ENCODE measurements around the gene RBM4.

The RBM4 gene

DNA sequence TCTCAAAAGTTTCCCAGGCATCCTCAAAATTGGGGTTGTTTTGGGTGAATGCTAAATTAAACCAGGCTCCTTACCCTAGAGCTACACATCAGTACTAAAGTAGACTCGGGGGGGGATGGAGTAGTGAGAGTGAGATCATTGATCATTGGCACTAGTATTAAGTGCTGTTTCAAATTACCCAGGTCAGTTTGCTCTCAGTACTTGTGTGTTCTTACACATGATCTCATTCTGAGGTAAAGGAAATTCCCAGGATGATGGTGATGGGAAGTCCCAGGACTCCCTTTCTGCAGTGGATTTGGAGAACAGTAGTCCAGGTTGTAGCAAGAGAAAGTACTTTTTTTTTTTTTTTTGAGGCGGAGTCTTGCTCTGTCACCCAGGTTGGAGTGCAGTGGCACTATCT, 12.5 kb downstream of the RBM4 start:
- Histone ChIP-seq H3K36me3 (ENCODE audit: control insufficient read depth, low read length) (peaks cover 67% of the 10 kb centered on the region), H3K27me3 (ENCODE audit: control insufficient read depth, low read length) (no peaks in the 10 kb centered on the region), H3K9me2 (replicated peaks; ENCODE audit: control insufficient read depth, low read length) (no peaks in the 10 kb centered on the region), H3K79me2 (ENCODE audit: control insufficient read depth, low read length) (peaks cover 93% of the 10 kb centered on the region), H3K27ac (ENCODE audit: low read depth, low read length) (no peak overlapping the region), H3F3A (ENCODE audit: control insufficient read depth, insufficient read depth) (peaks cover 43% of the 10 kb centered on the region), H3K4me3 (ENCODE audit: low read length) (no peak overlapping the region), H3K9me3 (ENCODE audit: control insufficient read depth, insufficient read depth, low read length) (no peaks in the 10 kb centered on the region), H3K4me1 (ENCODE audit: control insufficient read depth, low read length) (peaks cover 12% of the 10 kb centered on the region), H4K20me1 (ENCODE audit: control insufficient read depth, insufficient read depth, low read depth, low read length) (peaks cover 17% of the 10 kb centered on the region; the same call in 1 of the 2 replicates), H3K4me2 (ENCODE audit: low read length) (no peak overlapping the region)
- no peak for TF ChIP-seq EZH2phosphoT487 (IDR thresholded peaks at IDR 0.05; ENCODE audit: borderline replicate concordance, low read length)
- TF ChIP-seq, protein P1, sequence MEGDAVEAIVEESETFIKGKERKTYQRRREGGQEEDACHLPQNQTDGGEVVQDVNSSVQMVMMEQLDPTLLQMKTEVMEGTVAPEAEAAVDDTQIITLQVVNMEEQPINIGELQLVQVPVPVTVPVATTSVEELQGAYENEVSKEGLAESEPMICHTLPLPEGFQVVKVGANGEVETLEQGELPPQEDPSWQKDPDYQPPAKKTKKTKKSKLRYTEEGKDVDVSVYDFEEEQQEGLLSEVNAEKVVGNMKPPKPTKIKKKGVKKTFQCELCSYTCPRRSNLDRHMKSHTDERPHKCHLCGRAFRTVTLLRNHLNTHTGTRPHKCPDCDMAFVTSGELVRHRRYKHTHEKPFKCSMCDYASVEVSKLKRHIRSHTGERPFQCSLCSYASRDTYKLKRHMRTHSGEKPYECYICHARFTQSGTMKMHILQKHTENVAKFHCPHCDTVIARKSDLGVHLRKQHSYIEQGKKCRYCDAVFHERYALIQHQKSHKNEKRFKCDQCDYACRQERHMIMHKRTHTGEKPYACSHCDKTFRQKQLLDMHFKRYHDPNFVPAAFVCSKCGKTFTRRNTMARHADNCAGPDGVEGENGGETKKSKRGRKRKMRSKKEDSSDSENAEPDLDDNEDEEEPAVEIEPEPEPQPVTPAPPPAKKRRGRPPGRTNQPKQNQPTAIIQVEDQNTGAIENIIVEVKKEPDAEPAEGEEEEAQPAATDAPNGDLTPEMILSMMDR (IDR thresholded peaks at IDR 0.05; ENCODE audit: low read depth, low read length, poor library complexity, severe bottlenecking) = no peak

DNA sequence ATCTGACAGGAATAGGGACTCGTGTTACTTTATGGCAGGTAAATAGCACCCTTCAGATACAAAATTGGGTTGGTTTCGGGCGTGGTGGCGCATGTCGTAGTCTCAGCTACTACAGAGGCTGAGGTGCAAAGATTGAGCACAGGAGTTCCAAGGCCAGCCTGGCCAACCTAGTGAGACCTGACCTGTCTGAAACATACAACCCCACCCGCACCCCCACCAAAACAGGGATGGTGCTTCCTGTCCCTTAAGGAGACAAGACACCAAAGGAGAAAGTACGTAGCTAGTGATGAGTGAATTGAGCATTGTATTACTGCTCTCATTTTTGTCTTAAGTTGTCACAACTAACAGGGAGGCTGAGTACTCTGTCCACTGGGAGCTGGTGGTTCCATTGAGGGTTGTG, 14.1 kb downstream of the RBM4 start:
- no peaks in the 10 kb centered on the region for H3K9me3 ChIP-seq (ENCODE audit: control insufficient read depth, insufficient read depth, low read length)
- H3K4me3 ChIP-seq (ENCODE audit: low read length) = no peak overlapping the region
- H4K20me1 ChIP-seq (ENCODE audit: control insufficient read depth, insufficient read depth, low read depth, low read length) = peaks cover 8% of the 10 kb centered on the region; the same call in 1 of the 2 replicates
- peaks cover 43% of the 10 kb centered on the region for H3F3A ChIP-seq (ENCODE audit: control insufficient read depth, insufficient read depth)
- no peak overlapping the region for H3K4me2 ChIP-seq (ENCODE audit: low read length)
- H3K9me2 ChIP-seq (replicated peaks; ENCODE audit: control insufficient read depth, low read length) = no peaks in the 10 kb centered on the region
- TF ChIP-seq, protein P1 (IDR thresholded peaks at IDR 0.05; ENCODE audit: low read depth, low read length, poor library complexity, severe bottlenecking) = no peak
- no peak for TF ChIP-seq EZH2phosphoT487 (IDR thresholded peaks at IDR 0.05; ENCODE audit: borderline replicate concordance, low read length)
- H3K27ac ChIP-seq (ENCODE audit: low read depth, low read length) = no peak overlapping the region
- peaks cover 60% of the 10 kb centered on the region for H3K36me3 ChIP-seq (ENCODE audit: control insufficient read depth, low read length)
- H3K4me1 ChIP-seq (ENCODE audit: control insufficient read depth, low read length) = peaks cover 22% of the 10 kb centered on the region
- no peaks in the 10 kb centered on the region for H3K27me3 ChIP-seq (ENCODE audit: control insufficient read depth, low read length)
- peaks cover 88% of the 10 kb centered on the region for H3K79me2 ChIP-seq (ENCODE audit: control insufficient read depth, low read length)

DNA sequence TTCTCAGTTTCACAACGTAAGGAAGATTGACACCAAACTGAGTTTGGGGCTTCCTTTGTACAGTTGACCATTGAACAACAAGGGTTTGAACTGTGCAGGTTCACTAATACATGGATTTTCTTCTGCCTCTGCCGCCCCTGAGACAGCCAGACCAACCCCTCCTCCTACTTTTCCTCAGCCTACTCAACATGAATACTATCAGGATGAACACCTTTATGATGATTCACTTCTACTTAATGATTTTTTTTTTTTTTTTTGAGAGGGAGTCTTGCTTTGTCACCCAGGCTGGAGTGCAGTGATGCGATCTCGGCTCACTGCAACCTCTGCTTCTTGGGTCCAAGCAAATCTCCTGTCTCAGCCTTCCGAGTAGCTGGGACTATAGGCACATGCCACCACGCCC, 14.6 kb downstream of the RBM4 start:
- H3K36me3 ChIP-seq (ENCODE audit: control insufficient read depth, low read length) = peaks cover 62% of the 10 kb centered on the region
- H3F3A ChIP-seq (ENCODE audit: control insufficient read depth, insufficient read depth) = peaks cover 48% of the 10 kb centered on the region
- peaks cover 85% of the 10 kb centered on the region for H3K79me2 ChIP-seq (ENCODE audit: control insufficient read depth, low read length)

More for the DNA sequence above, 14.6 kb downstream of the RBM4 start:
- Histone ChIP-seq H3K27ac (ENCODE audit: low read depth, low read length) (no peak overlapping the region), H3K4me1 (ENCODE audit: control insufficient read depth, low read length) (peaks cover 26% of the 10 kb centered on the region), H3K4me3 (ENCODE audit: low read length) (no peak overlapping the region), H3K9me3 (ENCODE audit: control insufficient read depth, insufficient read depth, low read length) (no peaks in the 10 kb centered on the region), H3K9me2 (replicated peaks; ENCODE audit: control insufficient read depth, low read length) (no peaks in the 10 kb centered on the region), H3K27me3 (ENCODE audit: control insufficient read depth, low read length) (no peaks in the 10 kb centered on the region), H3K4me2 (ENCODE audit: low read length) (no peak overlapping the region), H4K20me1 (ENCODE audit: control insufficient read depth, insufficient read depth, low read depth, low read length) (peaks cover 8% of the 10 kb centered on the region; the same call in 1 of the 2 replicates)
- no peak for TF ChIP-seq EZH2phosphoT487 (IDR thresholded peaks at IDR 0.05; ENCODE audit: borderline replicate concordance, low read length)
- TF ChIP-seq, protein P1 (IDR thresholded peaks at IDR 0.05; ENCODE audit: low read depth, low read length, poor library complexity, severe bottlenecking) = no peak
